WTC11 (cell line): ENCODE results near the gene KLHDC1.

Source experiments
- CBFB ChIP-seq: sonication (generic); formaldehyde crosslinking; IDR thresholded peaks from 2 replicates; pipeline ENCODE4 v1.8.1; 2022; ENCODE audit warnings: mild to moderate bottlenecking, low read depth, missing genetic modification reagents
- CREB1 ChIP-seq: sonication (generic); formaldehyde crosslinking; IDR thresholded peaks from 2 replicates; pipeline ENCODE4 v1.8.0; 2023; ENCODE audit warnings: mild to moderate bottlenecking, missing genetic modification reagents
- CREM ChIP-seq: sonication (generic); formaldehyde crosslinking; IDR thresholded peaks from 2 replicates; pipeline ENCODE4 v1.8.1; 2022; ENCODE audit warnings: mild to moderate bottlenecking, missing genetic modification reagents, moderate library complexity
- ETV6 ChIP-seq: sonication (generic); formaldehyde crosslinking; IDR thresholded peaks from 2 replicates; pipeline ENCODE4 v1.8.1; 2022; ENCODE audit warnings: mild to moderate bottlenecking, missing genetic modification reagents
- KAT7 ChIP-seq: sonication (generic); formaldehyde crosslinking; IDR thresholded peaks from 2 replicates; pipeline ENCODE4 v1.8.1; 2023; ENCODE audit warnings: missing genetic modification reagents, mild to moderate bottlenecking, borderline replicate concordance
- SP1 ChIP-seq: sonication (generic); formaldehyde crosslinking; conservative IDR thresholded peaks from 2 replicates; pipeline ENCODE4 v1.8.1; 2022; ENCODE audit warnings: missing genetic modification reagents
- ZMAT4 ChIP-seq: fragments of 250-450 bp; sonication (Bioruptor Pico); IDR thresholded peaks from 2 replicates; pipeline ENCODE4 v1.9.0; 2021; ENCODE audit warnings: mild to moderate bottlenecking
- ZNF416 ChIP-seq: fragments of 250-450 bp; sonication (Bioruptor Pico); IDR thresholded peaks from 2 replicates; pipeline ENCODE4 v1.9.0; 2021; ENCODE audit warnings: mild to moderate bottlenecking, inconsistent platforms
- TF ChIP-seq, protein P1 (sequence below): fragments of 200-600 bp; IDR thresholded peaks from 2 replicates; pipeline ENCODE4 v1.8.0; 2022; ENCODE audit warnings: antibody characterized with exemption
- TF ChIP-seq, protein P2 (sequence below): sonication (generic); formaldehyde crosslinking; IDR thresholded peaks from 2 replicates; pipeline ENCODE4 v1.8.0; 2022; ENCODE audit warnings: mild to moderate bottlenecking, missing genetic modification reagents

- TF ChIP-seq, protein P1, sequence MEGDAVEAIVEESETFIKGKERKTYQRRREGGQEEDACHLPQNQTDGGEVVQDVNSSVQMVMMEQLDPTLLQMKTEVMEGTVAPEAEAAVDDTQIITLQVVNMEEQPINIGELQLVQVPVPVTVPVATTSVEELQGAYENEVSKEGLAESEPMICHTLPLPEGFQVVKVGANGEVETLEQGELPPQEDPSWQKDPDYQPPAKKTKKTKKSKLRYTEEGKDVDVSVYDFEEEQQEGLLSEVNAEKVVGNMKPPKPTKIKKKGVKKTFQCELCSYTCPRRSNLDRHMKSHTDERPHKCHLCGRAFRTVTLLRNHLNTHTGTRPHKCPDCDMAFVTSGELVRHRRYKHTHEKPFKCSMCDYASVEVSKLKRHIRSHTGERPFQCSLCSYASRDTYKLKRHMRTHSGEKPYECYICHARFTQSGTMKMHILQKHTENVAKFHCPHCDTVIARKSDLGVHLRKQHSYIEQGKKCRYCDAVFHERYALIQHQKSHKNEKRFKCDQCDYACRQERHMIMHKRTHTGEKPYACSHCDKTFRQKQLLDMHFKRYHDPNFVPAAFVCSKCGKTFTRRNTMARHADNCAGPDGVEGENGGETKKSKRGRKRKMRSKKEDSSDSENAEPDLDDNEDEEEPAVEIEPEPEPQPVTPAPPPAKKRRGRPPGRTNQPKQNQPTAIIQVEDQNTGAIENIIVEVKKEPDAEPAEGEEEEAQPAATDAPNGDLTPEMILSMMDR, result no peak
- TF ChIP-seq CBFB (CRISPR knock-in tag) (no peak), ETV6 (CRISPR knock-in tag) (no peak), ZMAT4 (CRISPR knock-in tag) (no peak), SP1 (CRISPR knock-in tag) (no peak), CREM (CRISPR knock-in tag) (no peak), ZNF416 (CRISPR knock-in tag) (no peak), CREB1 (CRISPR knock-in tag) (no peak), KAT7 (CRISPR knock-in tag) (no peak)
- TF ChIP-seq, protein P2, sequence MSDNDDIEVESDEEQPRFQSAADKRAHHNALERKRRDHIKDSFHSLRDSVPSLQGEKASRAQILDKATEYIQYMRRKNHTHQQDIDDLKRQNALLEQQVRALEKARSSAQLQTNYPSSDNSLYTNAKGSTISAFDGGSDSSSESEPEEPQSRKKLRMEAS, result no peak
Measured at GRCh38 chr14:49767270-49767570, 74.3 kb downstream of the KLHDC1 start.
